Measurements from ENCODE around the gene KISS1.

KISS1 gene

DNA sequence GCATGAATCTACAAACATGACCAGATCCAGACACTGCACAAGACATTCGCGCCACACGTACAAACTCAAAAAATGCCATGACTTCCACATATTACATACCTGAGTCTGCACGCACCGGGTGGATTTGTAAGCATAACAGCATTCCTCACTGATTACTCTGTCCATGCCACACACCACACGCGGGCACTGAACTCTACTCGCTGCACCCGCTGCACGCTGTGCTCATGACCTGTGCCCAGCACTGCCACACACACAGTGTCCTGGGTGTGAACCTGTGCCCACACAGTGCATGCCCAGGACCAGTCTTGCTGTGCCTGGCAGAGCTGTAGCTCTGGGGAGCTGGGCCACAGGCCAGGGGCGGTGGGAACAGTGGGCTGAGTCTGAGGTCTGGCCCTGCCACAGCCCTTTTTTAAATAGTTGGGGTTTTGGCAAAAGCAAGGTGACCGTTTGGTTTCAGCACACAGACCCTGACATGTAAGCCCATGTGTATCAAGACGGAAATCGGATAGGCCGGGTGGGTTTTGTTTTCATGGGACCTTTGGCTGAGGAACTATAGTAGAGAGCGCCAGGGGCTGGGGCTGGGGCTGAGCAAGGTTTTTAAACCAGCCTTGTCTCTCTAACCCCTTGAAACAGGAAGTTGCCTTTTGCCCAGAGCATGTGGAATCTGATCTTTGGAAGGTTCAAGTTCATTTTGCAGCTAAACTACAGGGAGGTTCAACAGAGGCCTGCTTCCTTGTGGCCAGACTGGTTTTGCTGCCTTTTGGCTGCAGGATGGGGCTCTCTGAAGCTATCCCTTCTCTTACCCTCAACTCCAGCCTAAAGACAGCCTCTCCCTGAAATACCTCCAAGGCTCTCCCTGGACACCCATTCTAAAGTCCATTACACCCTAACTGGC lies 29.8 kb upstream of the KISS1 start:
- H3K4me1 ChIP-seq (ENCODE audit: control insufficient read depth, insufficient read depth, low read length) = no peaks in the 10 kb centered on the region
- ChIA-PET POLR2A (no interaction called here), CTCF (interaction anchor here (0.5 kb wide), 1 partner anchor 174 kb away, joined by 3 read pairs; no protein-coding TSS in a partner anchor)
- H3K27ac ChIP-seq (ENCODE audit: extremely low read depth, low read depth, low read length) = no peak overlapping the region
- no peaks in the 10 kb centered on the region for H3K9me3 ChIP-seq (ENCODE audit: control insufficient read depth, insufficient read depth, low read depth, low read length)
- peaks cover 0 to 6% of the 10 kb centered on the region in 2 experiments; a peak in 1 of 3 replicates for H3K36me3 ChIP-seq (ENCODE audit: control insufficient read depth in 2 of 2, insufficient read depth in 1 of 2, low read length in 2 of 2)
- H3K4me3 ChIP-seq (ENCODE audit: low read depth, low read length) = no peak overlapping the region
- TF ChIP-seq ZNF16 (tag by site-specific recombination; IDR thresholded peaks at IDR 0.05; ENCODE audit: low read depth) (no peak), ZNF792 (tag by site-specific recombination; IDR thresholded peaks at IDR 0.05) (no peak), ZNF133 (tag by site-specific recombination; IDR thresholded peaks at IDR 0.05) (no peak), ZNF10 (tag by site-specific recombination; IDR thresholded peaks at IDR 0.05) (no peak), ZNF610 (tag by site-specific recombination; IDR thresholded peaks at IDR 0.05; ENCODE audit: borderline replicate concordance) (no peak), ZNF138 (tag by site-specific recombination; IDR thresholded peaks at IDR 0.05; ENCODE audit: borderline replicate concordance) (no peak), ZNF221 (tag by site-specific recombination; IDR thresholded peaks at IDR 0.05; ENCODE audit: borderline replicate concordance) (no peak)
- TF ChIP-seq, protein P1, sequence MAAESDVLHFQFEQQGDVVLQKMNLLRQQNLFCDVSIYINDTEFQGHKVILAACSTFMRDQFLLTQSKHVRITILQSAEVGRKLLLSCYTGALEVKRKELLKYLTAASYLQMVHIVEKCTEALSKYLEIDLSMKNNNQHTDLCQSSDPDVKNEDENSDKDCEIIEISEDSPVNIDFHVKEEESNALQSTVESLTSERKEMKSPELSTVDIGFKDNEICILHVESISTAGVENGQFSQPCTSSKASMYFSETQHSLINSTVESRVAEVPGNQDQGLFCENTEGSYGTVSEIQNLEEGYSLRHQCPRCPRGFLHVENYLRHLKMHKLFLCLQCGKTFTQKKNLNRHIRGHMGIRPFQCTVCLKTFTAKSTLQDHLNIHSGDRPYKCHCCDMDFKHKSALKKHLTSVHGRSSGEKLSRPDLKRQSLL (tag by site-specific recombination; IDR thresholded peaks at IDR 0.05) = no peak

DNA sequence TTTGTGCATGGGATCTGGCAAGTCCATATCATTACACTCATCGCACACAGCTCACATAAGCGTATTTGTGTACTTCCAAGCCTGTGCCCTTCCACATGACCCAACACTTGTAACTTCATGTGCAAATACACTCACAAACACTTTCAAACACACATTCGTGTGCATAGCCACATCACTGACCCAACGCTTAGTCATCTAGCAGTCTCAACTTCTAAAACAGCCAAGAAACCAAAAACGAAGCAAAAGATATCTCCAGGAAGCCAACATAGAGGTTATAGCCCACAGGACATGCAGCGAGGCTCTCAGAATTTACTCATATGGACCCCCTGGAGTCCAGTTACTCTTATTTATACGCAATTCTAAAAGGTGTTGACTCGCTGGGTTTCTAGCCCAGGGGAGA lies 28.4 kb upstream of the KISS1 start:
- no peaks in the 10 kb centered on the region for H3K9me3 ChIP-seq (ENCODE audit: control insufficient read depth, insufficient read depth, low read depth, low read length)
- TF ChIP-seq HOXC10 (CRISPR knock-in tag; IDR thresholded peaks at IDR 0.05) (no peak), ZNF521 (tag by site-specific recombination; IDR thresholded peaks at IDR 0.05) (no peak), ZNF157 (tag by site-specific recombination; IDR thresholded peaks at IDR 0.05) (no peak), ZNF155 (tag by site-specific recombination; IDR thresholded peaks at IDR 0.05) (no peak)
- no peak overlapping the region for H3K27ac ChIP-seq (ENCODE audit: extremely low read depth, low read depth, low read length)
- ChIA-PET CTCF (interaction anchor here (0.8 to 0.9 kb wide), 2 partner anchors 17 to 174 kb away, joined by 3 read pairs; no protein-coding TSS in a partner anchor), POLR2A (interaction anchor here (1.6 kb wide), 1 partner anchor 11 kb away, joined by 3 read pairs; the partner anchor contains the start of gene GOLT1A)
- peaks cover 0 to 6% of the 10 kb centered on the region in 2 experiments; a peak in 1 of 3 replicates for H3K36me3 ChIP-seq (ENCODE audit: control insufficient read depth in 2 of 2, insufficient read depth in 1 of 2, low read length in 2 of 2)
- no peaks in the 10 kb centered on the region for H3K4me1 ChIP-seq (ENCODE audit: control insufficient read depth, insufficient read depth, low read length)
- H3K4me3 ChIP-seq (ENCODE audit: low read depth, low read length) = no peak overlapping the region

DNA sequence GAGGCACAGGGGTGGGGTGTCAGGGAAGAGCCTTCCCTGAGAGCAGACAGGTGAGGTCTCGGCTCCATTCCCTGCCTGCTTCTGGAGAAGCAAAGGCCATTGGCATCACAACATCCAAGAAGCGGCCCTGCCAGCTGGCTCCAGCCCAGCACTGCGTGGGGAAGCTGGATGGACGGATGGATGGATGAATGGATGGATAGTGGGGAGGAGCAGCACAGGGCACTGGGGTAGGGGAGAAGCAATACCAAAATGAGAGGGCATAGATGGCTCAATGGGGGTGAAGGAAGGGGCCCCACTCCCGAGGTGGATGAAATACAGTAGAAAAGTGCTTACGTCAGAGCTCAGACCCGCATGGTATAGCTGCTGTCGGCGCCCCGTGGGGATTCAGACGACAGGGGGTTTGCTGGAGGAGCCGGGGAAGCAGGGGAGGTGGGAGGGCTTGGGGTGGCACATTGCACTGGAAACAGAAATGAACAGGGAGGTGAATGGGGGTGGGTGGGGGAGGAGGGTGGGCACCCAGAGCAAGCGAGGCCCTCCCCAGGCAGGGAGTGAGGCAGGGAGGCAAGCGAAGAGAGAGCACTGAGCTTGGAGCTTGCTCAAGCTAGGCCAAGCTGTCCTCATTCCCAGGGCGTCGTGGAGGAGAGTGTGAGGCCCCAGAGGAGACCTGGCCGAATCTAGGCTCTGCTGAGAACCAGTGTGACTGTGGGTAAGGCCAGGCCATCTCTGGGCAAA lies 27.0 kb upstream of the KISS1 start:
- no peak overlapping the region for H3K4me3 ChIP-seq (ENCODE audit: low read depth, low read length)
- no peaks in the 10 kb centered on the region for H3K9me3 ChIP-seq (ENCODE audit: control insufficient read depth, insufficient read depth, low read depth, low read length)
- H3K36me3 ChIP-seq (ENCODE audit: control insufficient read depth in 2 of 2, insufficient read depth in 1 of 2, low read length in 2 of 2) = peaks cover 0 to 2% of the 10 kb centered on the region in 2 experiments; a peak in 1 of 3 replicates
- H3K4me1 ChIP-seq (ENCODE audit: control insufficient read depth, insufficient read depth, low read length) = no peaks in the 10 kb centered on the region
- H3K27ac ChIP-seq (ENCODE audit: extremely low read depth, low read depth, low read length) = no peak overlapping the region
- POLR2A ChIA-PET = interaction anchor here (1.6 kb wide), 1 partner anchor 9 kb away, joined by 3 read pairs; the partner anchor contains the start of gene GOLT1A
- no peak for TF ChIP-seq ZNF785 (tag by site-specific recombination; IDR thresholded peaks at IDR 0.05)
- no peak for TF ChIP-seq ZNF423 (tag by site-specific recombination; IDR thresholded peaks at IDR 0.05)
- CTCF ChIA-PET = interaction anchor here (0.7 to 2.2 kb wide), 3 partner anchors 16 to 140 kb away, joined by 3 to 9 read pairs (median 4); no protein-coding TSS in a partner anchor

DNA sequence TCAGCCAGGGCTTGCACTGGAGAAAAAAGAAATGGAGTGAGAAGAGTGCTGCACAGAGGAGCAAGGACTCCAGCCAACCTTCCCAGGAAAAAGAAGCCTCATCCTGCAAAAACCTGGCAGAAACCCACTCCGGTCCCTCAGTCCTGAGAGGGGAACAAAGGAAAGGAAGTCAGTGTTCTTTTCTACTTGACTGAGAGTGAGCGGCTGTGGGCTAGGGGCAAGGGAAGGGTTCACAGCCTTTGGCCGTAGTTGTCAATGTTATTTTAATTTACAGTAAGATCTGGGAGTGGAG lies 26.4 kb upstream of the KISS1 start:
- Histone ChIP-seq H3K4me3 (ENCODE audit: low read depth, low read length) (no peak overlapping the region), H3K4me1 (ENCODE audit: control insufficient read depth, insufficient read depth, low read length) (no peaks in the 10 kb centered on the region), H3K9me3 (ENCODE audit: control insufficient read depth, insufficient read depth, low read depth, low read length) (no peaks in the 10 kb centered on the region), H3K36me3 (ENCODE audit: control insufficient read depth in 2 of 2, insufficient read depth in 1 of 2, low read length in 2 of 2) (no peaks in the 10 kb centered on the region), H3K27ac (ENCODE audit: extremely low read depth, low read depth, low read length) (no peak overlapping the region)
- ChIA-PET CTCF (interaction anchor here (0.7 to 2.2 kb wide), 2 partner anchors 16 to 140 kb away, joined by 4 to 9 read pairs; no protein-coding TSS in a partner anchor), POLR2A (no interaction called here)
- no peak for TF ChIP-seq ZFP3 (tag by site-specific recombination; IDR thresholded peaks at IDR 0.05; ENCODE audit: low read depth)
- TF ChIP-seq ZNF624 (tag by site-specific recombination; IDR thresholded peaks at IDR 0.05) = no peak
- TF ChIP-seq, protein P2, sequence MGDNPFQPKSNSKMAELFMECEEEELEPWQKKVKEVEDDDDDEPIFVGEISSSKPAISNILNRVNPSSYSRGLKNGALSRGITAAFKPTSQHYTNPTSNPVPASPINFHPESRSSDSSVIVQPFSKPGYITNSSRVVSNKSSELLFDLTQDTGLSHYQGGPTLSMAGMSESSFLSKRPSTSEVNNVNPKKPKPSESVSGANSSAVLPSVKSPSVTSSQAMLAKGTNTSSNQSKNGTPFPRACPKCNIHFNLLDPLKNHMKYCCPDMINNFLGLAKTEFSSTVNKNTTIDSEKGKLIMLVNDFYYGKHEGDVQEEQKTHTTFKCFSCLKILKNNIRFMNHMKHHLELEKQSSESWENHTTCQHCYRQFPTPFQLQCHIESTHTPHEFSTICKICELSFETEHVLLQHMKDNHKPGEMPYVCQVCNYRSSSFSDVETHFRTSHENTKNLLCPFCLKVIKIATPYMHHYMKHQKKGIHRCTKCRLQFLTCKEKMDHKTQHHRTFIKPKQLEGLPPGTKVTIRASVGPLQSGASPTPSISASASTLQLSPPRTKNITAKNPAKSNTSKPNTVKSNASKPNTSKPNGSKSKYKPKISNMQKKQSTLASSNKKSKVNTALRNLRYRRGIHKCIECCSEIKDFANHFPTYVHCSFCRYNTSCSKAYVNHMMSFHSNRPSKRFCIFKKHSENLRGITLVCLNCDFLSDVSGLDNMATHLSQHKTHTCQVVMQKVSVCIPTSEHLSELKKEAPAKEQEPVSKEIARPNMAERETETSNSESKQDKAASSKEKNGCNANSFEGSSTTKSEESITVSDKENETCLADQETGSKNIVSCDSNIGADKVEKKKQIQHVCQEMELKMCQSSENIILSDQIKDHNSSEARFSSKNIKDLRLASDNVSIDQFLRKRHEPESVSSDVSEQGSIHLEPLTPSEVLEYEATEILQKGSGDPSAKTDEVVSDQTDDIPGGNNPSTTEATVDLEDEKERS (tag by site-specific recombination; IDR thresholded peaks at IDR 0.05) = no peak
- TF ChIP-seq ZNF140 (tag by site-specific recombination; IDR thresholded peaks at IDR 0.05) = no peak
- no peak for TF ChIP-seq ZNF292 (tag by site-specific recombination; IDR thresholded peaks at IDR 0.05; ENCODE audit: borderline replicate concordance, low read depth)
- TF ChIP-seq MEIS1 (CRISPR knock-in tag; IDR thresholded peaks at IDR 0.05; ENCODE audit: borderline replicate concordance) = no peak
- TF ChIP-seq ZBTB1 (tag by site-specific recombination; IDR thresholded peaks at IDR 0.05) = no peak
- TF ChIP-seq ZNF223 (tag by site-specific recombination; IDR thresholded peaks at IDR 0.05) = no peak
